ENCODE measurements around the gene AKT3. TPM values are rescaled to one million over a fixed set of nuclear protein-coding genes. Genes with fewer than 3 reads are reported as not detected.

Gene AKT3
- total and polyA plus RNA-seq, 2 experiments from 2014 or later: 4.5 to 18.5 TPM

DNA sequence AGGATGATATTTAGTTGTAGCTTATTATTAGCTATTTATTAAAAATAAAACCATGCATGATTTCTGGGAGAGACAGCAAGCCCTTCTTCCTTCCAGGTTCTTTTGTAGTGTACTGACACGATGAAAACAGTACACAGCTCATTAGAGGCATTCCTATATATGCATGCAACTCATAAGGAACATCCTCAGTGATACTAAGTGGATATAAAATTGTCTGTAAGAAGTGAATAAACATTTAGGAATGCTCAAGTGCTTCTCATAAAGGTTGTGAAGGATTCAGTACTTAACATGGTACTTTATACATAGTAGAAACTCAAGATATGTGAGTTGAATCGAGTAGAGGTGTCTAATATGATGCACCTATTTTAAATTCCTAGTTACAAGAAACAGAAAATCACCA lies 306.5 kb downstream of the AKT3 start:
- no peaks in the 10 kb centered on the region for H3K79me2 ChIP-seq (replicated peaks; ENCODE audit: insufficient read depth)
- Mint-ChIP-seq H3K4me1 (peaks cover 11% of the 10 kb centered on the region; the same call in 2 of the 3 replicates), H3K27ac (no peak overlapping the region), H3K4me3 (no peak overlapping the region), H3K9me3 (no peaks in the 10 kb centered on the region; the same call in 2 of the 3 replicates), H3K36me3 (ENCODE audit: low read depth) (peaks cover 6% of the 10 kb centered on the region; the same call in 2 of the 3 replicates), H3K27me3 (ENCODE audit: insufficient read depth, low read depth, poor library complexity) (peaks cover 2% of the 10 kb centered on the region)
- ATAC-seq: no peak
- H4K20me1 ChIP-seq (replicated peaks; ENCODE audit: insufficient read depth): no peaks in the 10 kb centered on the region
- H2AFZ ChIP-seq: no peak overlapping the region
- no peak overlapping the region for H3K4me2 ChIP-seq
- no peaks in the 10 kb centered on the region for H3K4me1 ChIP-seq (ENCODE audit: insufficient read depth)
- H3K36me3 ChIP-seq (ENCODE audit: insufficient read depth): no peaks in the 10 kb centered on the region
- no peak for DNase-seq (ENCODE audit: low spot score)
- TF ChIP-seq NANOG (IDR thresholded peaks at IDR 0.05; ENCODE audit: borderline replicate concordance): no peak
- TF ChIP-seq, protein P1, sequence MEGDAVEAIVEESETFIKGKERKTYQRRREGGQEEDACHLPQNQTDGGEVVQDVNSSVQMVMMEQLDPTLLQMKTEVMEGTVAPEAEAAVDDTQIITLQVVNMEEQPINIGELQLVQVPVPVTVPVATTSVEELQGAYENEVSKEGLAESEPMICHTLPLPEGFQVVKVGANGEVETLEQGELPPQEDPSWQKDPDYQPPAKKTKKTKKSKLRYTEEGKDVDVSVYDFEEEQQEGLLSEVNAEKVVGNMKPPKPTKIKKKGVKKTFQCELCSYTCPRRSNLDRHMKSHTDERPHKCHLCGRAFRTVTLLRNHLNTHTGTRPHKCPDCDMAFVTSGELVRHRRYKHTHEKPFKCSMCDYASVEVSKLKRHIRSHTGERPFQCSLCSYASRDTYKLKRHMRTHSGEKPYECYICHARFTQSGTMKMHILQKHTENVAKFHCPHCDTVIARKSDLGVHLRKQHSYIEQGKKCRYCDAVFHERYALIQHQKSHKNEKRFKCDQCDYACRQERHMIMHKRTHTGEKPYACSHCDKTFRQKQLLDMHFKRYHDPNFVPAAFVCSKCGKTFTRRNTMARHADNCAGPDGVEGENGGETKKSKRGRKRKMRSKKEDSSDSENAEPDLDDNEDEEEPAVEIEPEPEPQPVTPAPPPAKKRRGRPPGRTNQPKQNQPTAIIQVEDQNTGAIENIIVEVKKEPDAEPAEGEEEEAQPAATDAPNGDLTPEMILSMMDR (conservative IDR thresholded peaks at IDR 0.05; ENCODE audit: low read depth in 2 of 2): no peak
- TF ChIP-seq EZH2phosphoT487 (IDR thresholded peaks at IDR 0.05; ENCODE audit: unreplicated experiment): no peak
- TF ChIP-seq CREB1 (CRISPR knock-in tag; IDR thresholded peaks at IDR 0.05; ENCODE audit: low read depth): no peak
- no peak for TF ChIP-seq ZNF114 (CRISPR knock-in tag; IDR thresholded peaks at IDR 0.05)
- TF ChIP-seq, protein P2, sequence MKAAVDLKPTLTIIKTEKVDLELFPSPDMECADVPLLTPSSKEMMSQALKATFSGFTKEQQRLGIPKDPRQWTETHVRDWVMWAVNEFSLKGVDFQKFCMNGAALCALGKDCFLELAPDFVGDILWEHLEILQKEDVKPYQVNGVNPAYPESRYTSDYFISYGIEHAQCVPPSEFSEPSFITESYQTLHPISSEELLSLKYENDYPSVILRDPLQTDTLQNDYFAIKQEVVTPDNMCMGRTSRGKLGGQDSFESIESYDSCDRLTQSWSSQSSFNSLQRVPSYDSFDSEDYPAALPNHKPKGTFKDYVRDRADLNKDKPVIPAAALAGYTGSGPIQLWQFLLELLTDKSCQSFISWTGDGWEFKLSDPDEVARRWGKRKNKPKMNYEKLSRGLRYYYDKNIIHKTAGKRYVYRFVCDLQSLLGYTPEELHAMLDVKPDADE (IDR thresholded peaks at IDR 0.05): no peak
- no peak overlapping the region for H3K27ac ChIP-seq (ENCODE audit: low read depth)
- no peaks in the 10 kb centered on the region for H3F3A ChIP-seq (replicated peaks; ENCODE audit: low read depth)
- no peaks in the 10 kb centered on the region for H3K9me2 ChIP-seq (ENCODE audit: insufficient read depth)
- no peaks in the 10 kb centered on the region for H3K27me3 ChIP-seq (ENCODE audit: insufficient read depth)
- no peak overlapping the region for H3K4me3 ChIP-seq

DNA sequence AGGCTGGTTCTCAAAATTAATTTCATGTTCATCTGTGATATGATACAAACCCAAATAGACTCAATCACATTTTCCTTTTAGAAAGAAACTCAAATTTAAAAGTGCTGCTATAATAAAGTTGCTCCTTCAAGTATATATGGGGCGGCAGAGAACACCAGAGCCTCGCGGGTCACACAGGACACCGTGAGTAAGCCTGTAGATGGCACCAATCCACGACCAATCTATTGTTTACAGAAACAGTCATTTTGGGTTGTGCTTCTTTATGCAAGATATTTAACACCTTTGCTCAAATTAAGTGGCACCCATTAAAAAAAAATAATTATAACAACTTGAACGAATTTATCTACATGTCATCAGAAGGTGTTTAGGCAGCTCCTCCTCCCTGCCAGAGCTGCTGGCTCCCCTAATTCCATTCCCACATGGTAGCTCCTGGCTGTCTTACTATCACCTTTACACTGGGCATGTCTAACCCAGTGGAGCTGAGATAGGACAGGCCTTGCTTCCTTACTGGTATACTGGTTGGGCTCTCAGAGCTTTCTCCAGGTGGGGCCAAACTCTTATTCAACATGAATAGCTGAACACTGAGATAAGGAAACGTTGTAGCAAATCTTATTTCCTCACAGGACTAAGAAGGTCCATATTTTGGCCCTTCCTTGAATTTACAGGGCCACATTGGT lies 307.2 kb downstream of the AKT3 start:
- H3K4me3 ChIP-seq: no peak overlapping the region
- H3K4me3 Mint-ChIP-seq: no peak overlapping the region
- H3K27ac ChIP-seq (ENCODE audit: low read depth): no peak overlapping the region
- peaks cover 2% of the 10 kb centered on the region for H3K27me3 Mint-ChIP-seq (ENCODE audit: insufficient read depth, low read depth, poor library complexity)
- peaks cover 6% of the 10 kb centered on the region; the same call in 2 of the 3 replicates for H3K36me3 Mint-ChIP-seq (ENCODE audit: low read depth)
- no peaks in the 10 kb centered on the region for H3K27me3 ChIP-seq (ENCODE audit: insufficient read depth)
- H3K4me1 Mint-ChIP-seq: peaks cover 11% of the 10 kb centered on the region; the same call in 2 of the 3 replicates
- ATAC-seq (peak; percentile 42; the same call in 2 of the 3 replicates), DNase-seq (ENCODE audit: low spot score) (peak; percentile 20)
- 0 out of 2 replicates have a peak, but pooled peaks cover 3% of the 10 kb centered on the region for H3K4me1 ChIP-seq (ENCODE audit: insufficient read depth)
- H3K36me3 ChIP-seq (ENCODE audit: insufficient read depth): no peaks in the 10 kb centered on the region
- peak overlapping the region; percentile 55; the same call in 1 of the 2 replicates for H3K27ac Mint-ChIP-seq
- no peaks in the 10 kb centered on the region for H4K20me1 ChIP-seq (replicated peaks; ENCODE audit: insufficient read depth)
- H3F3A ChIP-seq (replicated peaks; ENCODE audit: low read depth): no peaks in the 10 kb centered on the region
- H3K4me2 ChIP-seq: no peak overlapping the region
- no peaks in the 10 kb centered on the region for H3K9me2 ChIP-seq (ENCODE audit: insufficient read depth)
- H3K79me2 ChIP-seq (replicated peaks; ENCODE audit: insufficient read depth): no peaks in the 10 kb centered on the region
- TF ChIP-seq POLR2AphosphoS5 (IDR thresholded peaks at IDR 0.05; ENCODE audit: low read depth): no peak
- TF ChIP-seq, protein P1 (conservative IDR thresholded peaks at IDR 0.05; ENCODE audit: low read depth in 2 of 2): peak in 1 of 2 experiments; percentile 24; a peak in 2 of 4 replicates
- H3K9me3 Mint-ChIP-seq: no peaks in the 10 kb centered on the region; the same call in 2 of the 3 replicates
- no peak overlapping the region for H2AFZ ChIP-seq

Data from GM23338 (cell line).